Activated T-cell treated with anti-CD3 and anti-CD28 coated beads, Interleukin-2, amount 50 U/mL, for 72 hours (primary cell): ENCODE data around the gene MOB3B. TPM values are rescaled to one million over a fixed set of nuclear protein-coding genes. Genes with fewer than 3 reads are reported as not detected.

ENCODE experiments used
- ATAC-seq, 2 donors: fragments of 150-1000 bp; cut with Tn5 transposase; replicated peaks in 1 of 2; 2 replicates each; pipeline ENCODE4 v1.10.0; 2021; ENCODE audit warnings: moderate library complexity in 2 of 2, mild to moderate bottlenecking in 1 of 2
- DNase-seq, 2 donors: peaks; one replicate each; pipeline ENCODE4 v3.0.0; 2021 to 2022; ENCODE audit warnings: mixed read lengths in 1 of 2
- H3K27ac Mint-ChIP-seq: one replicate; pipeline ENCODE4 v1.8.0; 2022; ENCODE audit warnings: mild to moderate bottlenecking, moderate library complexity, mixed read lengths
- H3K27me3 Mint-ChIP-seq: one replicate; pipeline ENCODE4 v1.8.0; 2022; ENCODE audit warnings: low read depth, mixed read lengths
- H3K36me3 Mint-ChIP-seq, 2 donors: one replicate each; pipeline ENCODE4 v1.8.0; 2022; ENCODE audit warnings: mixed read lengths in 2 of 2, mild to moderate bottlenecking in 1 of 2; ENCODE audit not compliant: insufficient read depth in 2 of 2
- H3K4me1 Mint-ChIP-seq: one replicate; pipeline ENCODE4 v1.8.0; 2022; ENCODE audit warnings: low read depth, mixed read lengths
- H3K4me3 Mint-ChIP-seq, 2 donors: one replicate each; pipeline ENCODE4 v1.8.0; 2022; ENCODE audit warnings: mild to moderate bottlenecking in 2 of 2, mixed read lengths in 2 of 2, moderate library complexity in 2 of 2
- H3K9me3 Mint-ChIP-seq, 2 donors: one replicate each; pipeline ENCODE4 v1.8.0; 2022; ENCODE audit warnings: mixed read lengths in 2 of 2
- total RNA-seq, 2 donors: library from RNA; stranded (reverse); gene quantifications; one replicate each; pipeline ENCODE4 v1.2.3, GENCODE V29; 2022

MOB3B gene
- total RNA-seq, 2 donors from 2014 or later = 1.3 to 1.6 TPM

DNA sequence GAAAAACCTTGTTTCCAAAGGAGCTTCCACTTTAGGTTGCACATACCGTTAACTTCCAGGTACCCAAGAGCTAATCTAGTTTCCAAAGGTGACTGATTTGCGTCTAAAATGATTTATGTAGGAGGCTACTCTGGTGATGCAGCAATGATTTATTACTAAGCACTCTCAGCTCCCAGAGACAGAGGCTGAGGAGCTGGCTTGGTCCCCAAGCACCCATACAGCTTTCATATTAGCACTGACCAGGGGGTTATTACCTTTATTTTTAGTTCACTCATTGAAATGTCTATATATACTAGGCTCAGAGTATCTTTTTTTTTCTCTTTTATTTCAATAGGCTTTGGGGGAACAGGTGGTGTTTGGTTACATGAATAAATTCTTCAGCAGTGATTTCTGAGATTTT lies 141.5 kb downstream of the MOB3B start:
- Mint-ChIP-seq H3K36me3 (no peaks in the 10 kb centered on the region), H3K27me3 (peaks cover 2% of the 10 kb centered on the region), H3K4me1 (no peaks in the 10 kb centered on the region), H3K27ac (no peak overlapping the region), H3K9me3 (no peaks in the 10 kb centered on the region), H3K4me3 (no peak overlapping the region)
- DNase-seq = no peak
- ATAC-seq = no peak

DNA sequence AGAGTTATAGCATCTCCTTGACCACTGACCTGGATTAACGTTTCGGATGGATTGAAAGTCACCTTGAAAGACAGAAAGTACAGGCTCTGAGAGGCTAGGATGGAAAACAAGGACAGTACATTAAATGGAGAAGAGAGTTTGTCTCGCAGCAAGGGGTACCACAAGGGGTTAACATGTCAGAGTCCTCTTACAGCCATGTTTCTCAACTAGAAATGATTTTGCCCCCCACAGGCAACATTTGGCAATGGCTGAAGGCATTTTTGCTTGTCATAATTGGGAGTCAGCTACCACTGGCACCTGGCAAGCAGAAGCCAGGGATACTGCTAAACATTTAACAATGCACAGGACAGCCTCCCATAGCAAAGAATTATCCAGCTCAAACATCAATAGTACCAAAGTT lies 141.9 kb downstream of the MOB3B start:
- Mint-ChIP-seq H3K4me1 (no peaks in the 10 kb centered on the region), H3K36me3 (no peaks in the 10 kb centered on the region), H3K27ac (no peak overlapping the region), H3K9me3 (no peaks in the 10 kb centered on the region), H3K4me3 (no peak overlapping the region), H3K27me3 (no peaks in the 10 kb centered on the region)
- ATAC-seq = no peak
- DNase-seq = no peak

DNA sequence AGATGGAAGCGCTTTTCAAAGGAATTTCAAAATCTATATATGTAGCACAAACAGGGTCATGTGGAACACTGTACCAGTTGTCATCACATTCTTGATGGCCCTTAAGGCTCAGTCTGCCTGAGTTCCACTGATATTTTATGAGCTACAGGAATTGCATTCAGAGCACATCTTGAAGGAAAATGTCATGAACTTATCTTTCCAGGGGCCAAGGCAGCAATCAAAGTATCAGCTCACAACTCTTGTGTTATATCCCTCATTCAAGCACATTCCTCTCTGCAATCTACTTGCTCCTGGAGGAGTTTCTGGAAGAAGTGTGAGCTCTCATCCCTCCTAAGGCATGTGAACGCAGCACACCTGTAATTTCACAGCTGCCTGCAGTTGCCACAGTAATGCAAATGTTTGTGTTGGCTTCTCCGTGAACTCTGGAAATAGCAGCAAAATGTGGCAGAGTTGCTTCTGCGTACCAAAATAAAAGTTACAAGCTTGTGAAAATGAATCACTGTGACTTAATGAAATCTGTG lies 143.0 kb downstream of the MOB3B start:
- no peak for DNase-seq
- Mint-ChIP-seq H3K9me3 (no peaks in the 10 kb centered on the region), H3K27me3 (no peaks in the 10 kb centered on the region)

DNA sequence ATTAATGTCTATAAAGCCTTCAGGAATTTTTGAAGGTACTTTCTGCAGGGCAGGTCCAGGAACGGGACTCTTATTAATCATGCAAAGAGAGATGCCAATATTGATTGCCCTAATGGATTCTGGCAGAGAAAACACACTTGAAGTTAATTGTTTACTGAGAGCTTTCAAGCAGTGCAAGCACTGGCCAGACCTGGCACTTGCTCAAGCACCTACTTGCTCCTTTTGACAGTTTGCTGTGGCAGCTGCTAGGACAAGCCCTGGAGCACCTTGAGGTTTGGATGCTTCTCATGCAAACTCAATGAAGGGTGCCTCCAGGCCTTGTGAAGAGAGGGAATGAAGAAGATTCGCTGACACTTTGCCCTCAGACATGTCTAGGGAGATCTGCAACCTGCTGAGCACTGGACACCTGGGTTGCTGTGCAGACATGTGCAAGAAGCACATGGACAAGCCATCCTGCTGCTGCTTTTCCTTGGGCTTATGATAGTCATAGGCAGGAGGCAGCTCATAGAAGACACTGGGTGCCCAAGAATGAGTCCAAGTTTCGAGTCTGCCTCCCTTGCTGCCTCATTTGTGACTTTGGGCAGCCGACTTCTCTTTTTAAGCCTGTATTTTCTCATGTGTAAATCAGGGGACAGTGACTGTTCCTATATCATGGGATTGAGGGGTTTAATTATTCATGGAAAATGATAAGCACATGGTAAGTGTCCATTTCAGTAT lies 143.8 kb downstream of the MOB3B start:
- H3K9me3 Mint-ChIP-seq = no peaks in the 10 kb centered on the region
- H3K27me3 Mint-ChIP-seq = no peaks in the 10 kb centered on the region
- ATAC-seq (no peak), DNase-seq (no peak)
- no peak overlapping the region for H3K27ac Mint-ChIP-seq
- no peak overlapping the region for H3K4me3 Mint-ChIP-seq
- H3K36me3 Mint-ChIP-seq = no peaks in the 10 kb centered on the region
- H3K4me1 Mint-ChIP-seq = no peaks in the 10 kb centered on the region

More for the DNA sequence above, 143.0 kb downstream of the MOB3B start:
- H3K27ac Mint-ChIP-seq = no peak overlapping the region
- no peak for ATAC-seq
- H3K36me3 Mint-ChIP-seq = no peaks in the 10 kb centered on the region
- H3K4me3 Mint-ChIP-seq = no peak overlapping the region
- no peaks in the 10 kb centered on the region for H3K4me1 Mint-ChIP-seq

DNA sequence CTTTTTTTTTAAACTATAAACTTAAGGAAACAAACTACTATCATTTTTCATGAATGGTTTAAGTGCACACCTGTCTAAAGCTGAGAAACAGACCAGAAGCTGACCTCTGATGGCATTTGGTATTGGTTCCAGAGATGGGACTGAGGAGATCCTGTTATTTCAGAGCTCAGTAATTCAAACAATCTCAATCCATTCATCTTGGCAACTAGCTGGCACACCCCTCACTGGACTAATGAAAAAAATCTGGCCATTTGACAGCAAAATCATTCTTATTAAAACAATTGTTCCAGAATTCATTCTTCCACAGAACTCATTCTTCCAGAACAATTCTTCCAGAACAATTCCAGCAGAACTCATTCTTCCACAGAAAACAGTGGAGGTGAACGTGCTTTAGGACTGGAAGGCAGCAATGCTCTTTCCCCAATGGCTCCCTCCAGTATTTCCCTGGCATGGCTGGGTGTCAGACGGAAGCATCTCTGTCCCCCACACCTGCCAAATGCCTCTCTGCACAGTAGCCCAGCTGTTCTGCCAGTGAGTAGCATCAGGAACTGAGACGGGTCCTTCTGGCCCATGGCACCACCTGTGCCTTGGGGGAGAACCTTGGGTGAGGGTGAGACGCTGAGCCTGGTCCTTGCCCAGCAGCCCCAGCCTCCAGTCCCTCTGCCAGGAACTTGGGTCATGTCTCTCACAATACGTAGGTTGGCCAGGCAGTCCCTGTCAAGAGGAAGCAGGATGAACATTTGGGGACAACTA lies 145.2 kb downstream of the MOB3B start:
- no peaks in the 10 kb centered on the region for H3K27me3 Mint-ChIP-seq
- H3K4me3 Mint-ChIP-seq = no peak overlapping the region
- no peak overlapping the region for H3K27ac Mint-ChIP-seq
- no peak for ATAC-seq
- H3K36me3 Mint-ChIP-seq = no peaks in the 10 kb centered on the region
- H3K9me3 Mint-ChIP-seq = no peaks in the 10 kb centered on the region
- peaks cover 6% of the 10 kb centered on the region for H3K4me1 Mint-ChIP-seq
- DNase-seq = no peak

DNA sequence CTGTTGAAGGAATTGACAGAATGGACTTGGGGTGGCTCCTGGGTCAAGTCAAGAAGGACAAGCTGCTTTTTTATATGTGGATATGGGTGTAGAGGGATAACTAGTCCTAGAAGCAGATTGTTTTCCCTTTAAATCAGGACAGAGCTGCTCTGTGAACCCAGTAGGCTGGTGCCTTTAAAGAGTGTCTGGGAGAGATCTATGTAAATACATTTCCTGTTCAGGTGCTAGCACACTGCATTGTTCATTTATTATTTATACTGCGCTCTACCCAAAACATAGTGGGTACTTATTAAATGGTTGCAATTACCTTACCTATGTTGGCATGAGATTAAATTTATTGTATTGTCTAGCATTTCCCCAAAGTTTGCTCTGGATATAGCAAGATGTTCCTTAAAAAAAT lies 146.1 kb downstream of the MOB3B start:
- no peak overlapping the region for H3K27ac Mint-ChIP-seq
- no peak overlapping the region for H3K4me3 Mint-ChIP-seq
- no peak for ATAC-seq

DNA sequence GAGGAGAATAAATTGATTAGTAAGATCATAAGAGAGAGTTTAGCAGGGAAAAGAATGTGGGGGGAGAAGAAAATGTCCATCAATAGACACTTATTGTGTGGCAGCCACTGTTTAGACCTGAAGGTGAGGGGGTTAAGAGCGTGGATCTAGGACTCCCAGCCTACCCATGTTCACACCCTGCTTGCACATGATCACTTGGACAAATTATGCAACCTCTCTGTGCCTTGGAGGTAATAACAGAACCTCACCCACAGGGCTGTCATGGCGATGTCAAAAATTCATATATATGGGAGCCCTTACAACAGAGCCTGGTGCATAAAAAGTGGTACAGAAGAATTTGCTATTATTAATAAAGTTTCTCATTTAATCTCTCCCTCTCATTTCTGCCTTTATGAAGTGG lies 146.6 kb downstream of the MOB3B start:
- ATAC-seq (no peak), DNase-seq (no peak)
- Mint-ChIP-seq H3K27me3 (no peaks in the 10 kb centered on the region), H3K4me1 (peaks cover 17% of the 10 kb centered on the region), H3K9me3 (no peaks in the 10 kb centered on the region), H3K4me3 (no peak overlapping the region), H3K27ac (no peak overlapping the region), H3K36me3 (no peaks in the 10 kb centered on the region)

More for the DNA sequence above, 146.1 kb downstream of the MOB3B start:
- no peaks in the 10 kb centered on the region for H3K9me3 Mint-ChIP-seq
- no peak for DNase-seq
- H3K27me3 Mint-ChIP-seq = no peaks in the 10 kb centered on the region
- peaks cover 15% of the 10 kb centered on the region for H3K4me1 Mint-ChIP-seq
- H3K36me3 Mint-ChIP-seq = no peaks in the 10 kb centered on the region

DNA sequence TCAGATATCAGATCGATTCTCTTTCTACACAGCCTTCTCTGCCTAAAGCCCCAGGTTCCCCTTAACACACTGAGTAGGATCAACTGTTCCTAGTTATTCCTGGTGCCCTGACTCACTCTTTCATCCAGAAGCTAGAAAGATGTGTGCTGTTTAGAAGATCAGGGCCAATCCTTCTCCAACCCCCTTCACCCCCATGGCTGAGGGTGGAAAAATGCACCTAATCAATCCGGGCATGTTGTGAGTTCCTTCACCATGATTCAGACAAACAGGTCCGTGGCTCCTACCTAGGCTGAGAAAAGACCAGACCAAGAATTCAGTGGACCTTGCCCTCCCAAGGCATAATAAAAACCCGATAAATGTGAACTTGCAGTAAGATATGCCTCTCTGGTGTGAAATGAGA lies 147.3 kb downstream of the MOB3B start:
- H3K4me3 Mint-ChIP-seq = no peak overlapping the region
- no peak overlapping the region for H3K27ac Mint-ChIP-seq
- no peaks in the 10 kb centered on the region for H3K9me3 Mint-ChIP-seq
- no peaks in the 10 kb centered on the region for H3K27me3 Mint-ChIP-seq
- no peaks in the 10 kb centered on the region for H3K36me3 Mint-ChIP-seq
- peaks cover 17% of the 10 kb centered on the region for H3K4me1 Mint-ChIP-seq
- ATAC-seq (no peak), DNase-seq (no peak)

DNA sequence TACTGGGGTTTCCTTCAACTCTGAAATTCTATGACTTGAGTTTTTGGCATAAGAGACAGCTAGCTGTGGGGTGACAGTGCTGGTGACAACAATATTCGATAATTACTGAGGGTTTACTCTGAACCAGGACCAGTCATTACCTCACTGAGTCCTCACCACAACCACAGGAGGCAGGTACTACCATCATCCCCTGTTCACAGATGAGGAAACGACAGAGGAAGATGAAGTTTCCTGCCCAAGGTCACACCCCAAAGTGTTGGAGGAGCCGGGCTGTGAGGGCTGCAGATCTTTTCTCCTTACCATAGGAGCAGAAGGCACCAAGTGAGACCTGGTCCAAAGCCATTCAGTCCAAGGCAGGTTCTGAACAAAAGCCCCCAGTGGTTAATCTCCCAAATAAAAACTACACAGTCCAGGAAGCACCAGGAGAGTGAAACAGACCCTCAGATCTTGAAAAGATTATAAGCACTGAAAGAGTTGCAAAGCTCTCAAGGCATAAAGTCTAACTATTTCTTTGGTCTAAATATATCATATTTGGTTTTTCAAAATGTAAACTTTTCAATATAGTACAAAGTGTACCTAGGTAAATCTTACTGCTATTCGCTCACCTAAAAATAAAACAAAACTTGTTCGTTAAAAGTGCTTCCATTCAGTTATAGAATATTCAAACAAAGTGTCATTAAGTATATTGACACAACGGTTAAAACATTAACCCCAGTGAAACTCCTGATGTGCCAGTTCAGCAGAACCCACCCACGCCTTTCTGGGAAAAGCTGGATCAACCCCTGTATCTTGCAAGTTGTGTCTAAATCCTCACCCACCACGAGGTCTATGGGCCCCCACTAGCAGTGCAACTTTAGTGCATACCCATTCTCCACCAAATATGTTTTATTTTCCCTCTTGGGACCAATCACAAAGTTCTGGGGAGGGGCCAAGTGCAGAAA lies 150.0 kb downstream of the MOB3B start:
- no peak overlapping the region for H3K4me3 Mint-ChIP-seq
- DNase-seq (peak; percentile 40 to 49), ATAC-seq (peak; percentile 91 to 96)
- no peaks in the 10 kb centered on the region for H3K36me3 Mint-ChIP-seq
- no peaks in the 10 kb centered on the region for H3K9me3 Mint-ChIP-seq
- no peaks in the 10 kb centered on the region for H3K27me3 Mint-ChIP-seq
- peaks cover 17% of the 10 kb centered on the region for H3K4me1 Mint-ChIP-seq
- H3K27ac Mint-ChIP-seq = no peak overlapping the region

DNA sequence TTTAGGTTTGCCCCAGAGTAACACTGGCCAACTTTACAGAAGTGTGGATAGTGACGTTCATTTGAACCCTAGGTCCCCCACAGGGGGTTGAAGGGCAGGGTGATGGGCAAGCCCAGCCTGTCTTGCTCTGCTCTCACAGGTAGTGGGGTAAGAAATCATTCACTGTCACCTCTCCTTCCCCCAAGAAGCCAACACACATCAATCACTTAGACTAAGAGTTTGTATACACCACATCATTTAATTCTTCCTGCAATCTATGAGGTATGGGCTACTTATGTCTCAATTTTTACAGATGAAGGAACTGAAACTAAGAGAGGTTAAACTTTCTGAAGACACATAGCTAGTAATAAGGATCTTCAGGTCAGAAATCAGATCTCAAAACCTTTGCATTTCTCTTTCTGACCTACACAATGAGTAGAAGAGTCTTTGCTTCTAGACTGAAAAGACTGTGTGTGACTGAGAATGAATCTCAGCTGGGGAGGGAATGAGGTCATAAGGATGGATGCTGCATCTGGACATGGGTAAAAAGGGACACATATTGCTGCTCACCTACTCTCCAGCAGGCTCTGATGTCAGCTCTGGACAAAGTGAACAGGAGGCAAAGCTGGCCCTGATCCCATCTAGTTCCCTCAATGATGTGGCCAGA lies 151.7 kb downstream of the MOB3B start:
- Mint-ChIP-seq H3K4me1 (peaks cover 17% of the 10 kb centered on the region), H3K27ac (no peak overlapping the region), H3K9me3 (no peaks in the 10 kb centered on the region), H3K36me3 (no peaks in the 10 kb centered on the region), H3K4me3 (no peak overlapping the region), H3K27me3 (no peaks in the 10 kb centered on the region)
- peak; percentile 46 to 64 for ATAC-seq
- no peak for DNase-seq

DNA sequence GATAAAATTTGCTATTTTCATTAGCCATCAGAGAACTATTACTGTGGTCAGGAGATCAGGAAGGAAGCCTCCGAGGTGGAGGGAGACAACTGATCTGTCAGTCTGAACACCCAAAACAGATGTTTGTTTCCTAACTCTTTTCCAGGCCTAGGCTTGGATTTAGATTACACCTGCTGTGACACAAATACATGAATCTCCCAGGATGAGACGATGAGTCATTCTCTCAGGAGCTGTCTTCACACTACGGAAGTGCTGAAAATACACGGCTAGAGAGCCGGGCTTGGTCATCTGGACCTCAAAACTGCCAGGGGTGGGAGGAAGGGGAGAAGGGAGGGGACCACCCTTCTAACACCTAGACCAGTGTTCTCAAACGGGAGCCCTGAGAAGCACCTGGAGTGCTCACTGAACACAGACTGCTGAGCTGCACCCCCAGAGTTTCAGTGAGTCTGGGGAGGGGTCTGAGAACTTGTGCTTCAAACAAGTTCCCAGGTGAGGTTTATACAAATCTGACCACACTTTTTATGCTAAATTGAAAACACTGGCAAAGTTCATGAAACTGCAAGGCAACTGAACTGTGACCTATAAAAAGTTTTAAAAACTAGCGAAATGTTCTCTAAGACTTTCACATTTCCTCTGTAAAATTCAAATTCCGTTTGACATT lies 152.3 kb downstream of the MOB3B start:
- DNase-seq (no peak), ATAC-seq (no peak)
- Mint-ChIP-seq H3K36me3 (no peaks in the 10 kb centered on the region), H3K4me3 (no peak overlapping the region), H3K27ac (no peak overlapping the region), H3K9me3 (no peaks in the 10 kb centered on the region), H3K4me1 (peaks cover 17% of the 10 kb centered on the region), H3K27me3 (no peaks in the 10 kb centered on the region)

DNA sequence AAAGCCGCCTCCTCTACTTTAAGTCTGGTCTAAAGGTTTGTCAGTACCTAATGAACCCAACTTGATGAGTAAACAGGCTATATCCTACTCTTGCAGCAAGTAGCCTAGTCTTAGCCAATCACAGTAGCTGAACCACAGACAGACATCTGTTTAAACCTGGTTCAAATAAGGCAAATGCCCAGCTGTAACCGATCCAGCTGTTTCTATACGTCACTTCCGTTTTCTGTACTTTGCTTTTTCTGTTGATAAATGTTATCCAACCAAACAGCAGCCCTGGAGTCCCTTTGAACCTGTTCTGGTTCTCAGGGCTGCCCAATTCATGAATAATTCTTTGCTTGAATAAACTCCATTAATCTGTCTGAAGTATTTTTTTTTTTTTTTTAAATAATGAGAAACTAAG lies 155.8 kb downstream of the MOB3B start:
- peaks cover 19% of the 10 kb centered on the region for H3K27me3 Mint-ChIP-seq
- H3K4me3 Mint-ChIP-seq = no peak overlapping the region
- H3K9me3 Mint-ChIP-seq = no peaks in the 10 kb centered on the region
- ATAC-seq (no peak), DNase-seq (no peak)
- no peaks in the 10 kb centered on the region for H3K36me3 Mint-ChIP-seq
- peaks cover 13% of the 10 kb centered on the region for H3K4me1 Mint-ChIP-seq
- H3K27ac Mint-ChIP-seq = no peak overlapping the region
